Left lung (tissue), 10 donors: ENCODE data around the gene GATAD2A. TPM values are rescaled to one million over a fixed set of nuclear protein-coding genes. Genes with fewer than 3 reads are reported as not detected.

Source experiments
- ATAC-seq: fragments of 200-7000 bp; cut with Tn5 transposase; one replicate; pipeline ENCODE4 v1.9.1; 2020; ENCODE audit warnings: moderate library complexity
- DNase-seq, 4 donors: peaks; one replicate each; pipeline ENCODE4 v3.0.0-alpha.2; 2013 to 2020
- H3K27ac ChIP-seq, 2 donors: fragments of 200-600 bp; sonication (generic) in 1 of 2; one replicate each; pipeline versions ENCODE4 v1.5.0 to v1.8.0; 2020 to 2021
- H3K27me3 ChIP-seq, 2 donors: fragments of 200-600 bp; sonication (generic) in 1 of 2; one replicate each; pipeline versions ENCODE4 v1.5.0 to v1.8.0; 2020 to 2021
- H3K36me3 ChIP-seq, 2 donors: fragments of 200-600 bp; sonication (generic) in 1 of 2; one replicate each; pipeline versions ENCODE4 v1.5.0 to v1.8.0; 2020 to 2021
- H3K4me1 ChIP-seq, 2 donors: fragments of 200-600 bp; one replicate each; pipeline ENCODE4 v1.8.0; 2021
- H3K4me3 ChIP-seq, 2 donors: fragments of 200-600 bp; sonication (generic) in 1 of 2; one replicate each; pipeline versions ENCODE4 v1.5.0 to v1.8.0; 2020 to 2021; ENCODE audit warnings: mild to moderate bottlenecking in 1 of 2
- H3K9me3 ChIP-seq, 2 donors: fragments of 200-600 bp; sonication (generic) in 1 of 2; one replicate each; pipeline versions ENCODE4 v1.5.0 to v1.8.0; 2020 to 2021
- intact Hi-C, 2 donors: fragments of 100-400 bp; cut with DNase I; formaldehyde crosslinking; loops; one replicate each; pipeline versions ENCODE4 v1.11.2 to v1.14.2; 2022
- polyA plus RNA-seq, 6 donors: library from polyadenylated mRNA; unstranded; fragments of 120-200 nt; gene quantifications; one replicate each; pipeline ENCODE4 v1.2.1, GENCODE V29; 2013; ENCODE audit not compliant: insufficient read length in 6 of 6
- total RNA-seq, 2 donors: library from RNA; stranded (reverse); fragmentation: NEBNext Ultra II Directional; extraction: Animal tissue kit (Norgen Biotek cat#: 25700); gene quantifications; one replicate each; pipeline ENCODE4 v1.2.1, GENCODE V29; 2021
- TF ChIP-seq, protein P1 (sequence below), 2 donors: fragments of 200-600 bp; sonication (generic) in 1 of 2; IDR thresholded peaks; one replicate each; pipeline versions ENCODE4 v1.5.0 to v1.8.0; 2021; ENCODE audit warnings: antibody characterized with exemption in 2 of 2
- donor health status: DM: no; HTN: yes; CAD: no.
- donor health status: DM: no; HTN: no; CAD: no.

GATAD2A gene
- total and polyA plus RNA-seq, 8 donors: 39.3 to 97.3 (median 49.0) TPM

DNA sequence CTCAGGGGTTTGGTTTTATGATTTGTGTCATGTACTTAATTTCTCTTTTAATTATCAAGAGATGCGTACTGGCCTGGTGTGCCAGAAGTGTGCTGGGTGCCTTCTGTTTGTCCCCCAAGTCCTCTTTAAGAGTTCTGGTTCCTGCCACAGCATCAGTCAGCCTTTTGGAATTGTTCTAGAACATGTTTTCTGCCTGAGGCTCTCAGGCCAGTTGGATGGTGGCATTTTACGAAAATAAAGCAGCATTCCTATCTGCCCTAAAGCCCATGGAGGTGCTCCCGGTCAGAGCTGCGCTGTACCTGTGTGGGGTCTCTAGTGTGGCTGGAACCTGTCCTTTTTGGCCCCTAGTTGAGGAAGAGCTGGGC, 55.8 kb downstream of the GATAD2A start:
- no peak overlapping the region for H3K4me3 ChIP-seq
- H3K27ac ChIP-seq: peak overlapping the region; percentile 75 to 97
- DNase-seq (no peak), ATAC-seq (no peak)
- no peaks in the 10 kb centered on the region for H3K9me3 ChIP-seq
- H3K36me3 ChIP-seq: peaks cover 0 to 16% of the 10 kb centered on the region in 2 donors
- TF ChIP-seq, protein P1, sequence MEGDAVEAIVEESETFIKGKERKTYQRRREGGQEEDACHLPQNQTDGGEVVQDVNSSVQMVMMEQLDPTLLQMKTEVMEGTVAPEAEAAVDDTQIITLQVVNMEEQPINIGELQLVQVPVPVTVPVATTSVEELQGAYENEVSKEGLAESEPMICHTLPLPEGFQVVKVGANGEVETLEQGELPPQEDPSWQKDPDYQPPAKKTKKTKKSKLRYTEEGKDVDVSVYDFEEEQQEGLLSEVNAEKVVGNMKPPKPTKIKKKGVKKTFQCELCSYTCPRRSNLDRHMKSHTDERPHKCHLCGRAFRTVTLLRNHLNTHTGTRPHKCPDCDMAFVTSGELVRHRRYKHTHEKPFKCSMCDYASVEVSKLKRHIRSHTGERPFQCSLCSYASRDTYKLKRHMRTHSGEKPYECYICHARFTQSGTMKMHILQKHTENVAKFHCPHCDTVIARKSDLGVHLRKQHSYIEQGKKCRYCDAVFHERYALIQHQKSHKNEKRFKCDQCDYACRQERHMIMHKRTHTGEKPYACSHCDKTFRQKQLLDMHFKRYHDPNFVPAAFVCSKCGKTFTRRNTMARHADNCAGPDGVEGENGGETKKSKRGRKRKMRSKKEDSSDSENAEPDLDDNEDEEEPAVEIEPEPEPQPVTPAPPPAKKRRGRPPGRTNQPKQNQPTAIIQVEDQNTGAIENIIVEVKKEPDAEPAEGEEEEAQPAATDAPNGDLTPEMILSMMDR (IDR thresholded peaks at IDR 0.05): no peak
- H3K4me1 ChIP-seq: peaks cover 54 to 89% of the 10 kb centered on the region in 2 donors
- H3K27me3 ChIP-seq: no peaks in the 10 kb centered on the region
- intact Hi-C loops: no loop called here

DNA sequence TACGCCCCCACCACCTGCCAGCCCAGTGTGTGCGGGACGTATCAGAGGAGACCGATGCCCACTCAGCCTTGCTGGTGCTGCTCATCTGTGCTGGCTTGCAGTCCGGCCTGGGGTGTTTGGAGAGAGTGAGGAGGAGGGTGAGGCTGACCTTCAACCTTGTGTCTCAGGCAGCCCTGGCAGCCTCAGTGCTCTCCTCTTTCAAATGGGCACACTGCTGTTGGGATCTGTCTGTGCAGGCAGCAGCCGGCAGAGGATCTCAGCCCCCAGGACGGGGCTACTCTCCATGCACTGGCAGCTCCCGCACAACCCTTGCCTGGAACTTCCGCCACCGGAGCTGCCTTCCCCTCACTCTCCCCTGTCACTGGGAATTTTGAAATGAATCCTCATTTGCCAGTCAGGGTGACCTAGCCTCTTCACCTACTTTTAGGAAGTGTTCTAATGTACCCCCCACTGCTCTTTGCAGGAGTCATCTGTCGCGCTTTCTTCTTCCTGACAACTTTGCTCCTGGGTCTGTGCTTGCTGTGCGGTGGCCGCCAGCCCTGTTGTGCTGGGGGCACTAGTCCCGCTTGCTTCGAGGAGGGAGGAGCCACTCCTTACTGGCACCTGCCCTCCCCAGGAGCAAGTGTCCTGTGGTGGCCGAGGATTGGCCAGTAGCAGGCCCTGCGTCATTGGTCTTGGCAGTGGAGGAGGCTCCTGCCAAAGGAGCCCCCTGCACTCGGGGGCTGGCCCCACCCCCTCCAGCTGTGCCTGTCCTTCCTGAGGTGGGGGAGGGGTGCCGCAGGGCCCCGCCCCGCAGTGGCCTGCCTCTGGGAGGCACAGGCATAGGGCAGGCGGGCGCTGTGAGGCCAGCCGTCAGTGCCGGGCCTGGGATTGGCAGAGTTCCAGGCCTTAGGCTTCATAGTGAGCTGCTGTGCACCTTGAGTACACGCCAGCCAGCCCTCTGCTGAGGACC, 56.5 kb downstream of the GATAD2A start:
- TF ChIP-seq, protein P1 (IDR thresholded peaks at IDR 0.05): no peak
- Histone ChIP-seq H3K4me1 (peaks cover 54 to 82% of the 10 kb centered on the region in 2 donors), H3K27ac (peak overlapping the region; percentile 75 to 97), H3K4me3 (no peak overlapping the region), H3K27me3 (no peaks in the 10 kb centered on the region), H3K9me3 (peaks cover 0 to 2% of the 10 kb centered on the region in 2 donors), H3K36me3 (peaks cover 0 to 22% of the 10 kb centered on the region in 2 donors)
- intact Hi-C loops: no loop called here
- DNase-seq (peak; percentile 36 to 87 (median 71)), ATAC-seq (peak; percentile 50)

DNA sequence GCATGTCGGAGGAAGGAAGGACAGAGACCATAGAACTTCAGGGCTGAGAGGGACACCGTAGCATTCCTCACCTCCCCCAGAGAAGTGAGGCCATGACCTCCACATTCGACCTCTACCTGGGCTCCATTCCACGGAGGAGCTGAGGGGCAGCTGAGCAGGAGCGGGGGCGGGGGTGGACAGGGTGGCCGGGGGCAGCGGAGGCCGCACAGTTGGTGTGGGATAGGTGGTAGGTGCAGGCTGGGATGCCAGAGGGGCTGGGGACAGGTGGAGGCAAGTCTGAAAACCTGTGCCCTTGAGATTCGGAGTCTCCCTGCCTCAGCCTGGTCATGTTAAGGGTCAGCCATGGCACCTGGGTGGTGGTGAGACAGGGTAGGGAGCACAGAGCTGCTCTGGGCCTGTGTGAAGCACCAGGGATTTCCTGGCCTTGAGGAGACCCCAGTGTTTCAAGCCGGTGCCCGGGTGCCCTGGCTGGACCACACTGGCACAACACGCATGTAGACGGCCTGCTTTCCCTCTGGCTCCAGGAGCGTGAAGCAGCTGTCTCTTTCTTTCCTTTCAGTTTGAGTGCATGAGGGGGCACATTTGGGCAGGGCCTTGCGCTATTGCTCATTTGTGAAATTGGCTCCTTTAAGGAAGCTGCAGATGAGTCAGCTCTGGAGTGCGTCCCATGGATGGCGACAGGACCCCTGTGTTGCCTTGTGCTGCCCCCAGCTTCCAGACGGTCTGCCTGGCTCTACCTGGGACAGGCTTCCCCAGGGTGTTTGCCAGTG, 58.1 kb downstream of the GATAD2A start:
- peaks cover 54 to 68% of the 10 kb centered on the region in 2 donors for H3K4me1 ChIP-seq
- H3K4me3 ChIP-seq: no peak overlapping the region
- peaks cover 0 to 38% of the 10 kb centered on the region in 2 donors for H3K36me3 ChIP-seq
- TF ChIP-seq, protein P1 (IDR thresholded peaks at IDR 0.05): no peak
- H3K27ac ChIP-seq: peak overlapping the region; percentile 28 to 97
- H3K9me3 ChIP-seq: peaks cover 4 to 16% of the 10 kb centered on the region in 2 donors
- DNase-seq (peak in 2 of 4 donors; percentile 36 to 69), ATAC-seq (no peak)
- intact Hi-C loops: no loop called here
- H3K27me3 ChIP-seq: no peaks in the 10 kb centered on the region

DNA sequence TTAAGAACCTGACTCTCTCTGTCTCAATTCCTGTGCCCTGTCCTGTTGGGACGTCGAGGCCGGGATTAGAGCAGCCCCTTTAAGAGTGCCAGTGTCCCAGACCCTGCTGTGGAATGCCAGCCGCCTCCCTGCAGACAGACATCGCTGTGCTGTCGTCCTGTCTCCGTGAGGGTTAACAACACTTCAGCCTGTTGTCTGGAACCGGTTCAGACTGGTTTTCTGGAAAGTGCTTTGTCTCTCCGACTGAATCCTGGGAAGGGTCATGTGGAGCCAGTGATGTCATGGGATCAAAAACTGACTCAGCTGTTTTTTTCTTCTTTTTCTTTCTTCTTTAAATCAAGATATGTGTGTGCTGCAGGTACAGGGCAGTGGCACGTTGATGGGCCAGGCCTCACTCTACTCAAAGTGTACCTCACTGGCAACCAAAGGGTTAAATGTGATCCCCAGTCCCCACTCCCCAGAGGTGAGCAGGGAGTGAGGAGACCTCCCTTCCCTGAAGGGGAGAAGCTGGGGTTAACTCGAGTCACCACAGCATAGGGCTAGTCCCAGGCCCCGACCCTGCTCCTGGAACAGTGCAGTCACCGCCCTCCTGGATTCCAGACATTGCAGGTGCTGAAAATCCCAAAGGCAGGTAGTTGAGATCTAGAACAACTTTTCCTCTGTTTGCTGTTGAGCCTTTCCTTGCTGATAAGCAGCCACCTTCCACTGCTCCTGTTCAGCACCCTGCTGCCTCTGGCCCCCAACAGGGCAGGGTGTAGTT, 59.0 kb downstream of the GATAD2A start:
- Histone ChIP-seq H3K27ac (peak overlapping the region; percentile 28 to 97), H3K4me3 (no peak overlapping the region), H3K27me3 (no peaks in the 10 kb centered on the region), H3K36me3 (peaks cover 0 to 43% of the 10 kb centered on the region in 2 donors), H3K9me3 (peaks cover 4 to 24% of the 10 kb centered on the region in 2 donors), H3K4me1 (peaks cover 46 to 58% of the 10 kb centered on the region in 2 donors)
- intact Hi-C loops: no loop called here
- ATAC-seq (peak; percentile 33), DNase-seq (peak in 2 of 4 donors; percentile 48 to 81)
- TF ChIP-seq, protein P1 (IDR thresholded peaks at IDR 0.05): no peak
